SK-N-SH (cell line): Measurements from ENCODE around the gene TEX38. TPM values are rescaled to one million over a fixed set of nuclear protein-coding genes. Genes with fewer than 3 reads are reported as not detected.

ENCODE experiments used
- CTCF ChIA-PET: fragments of 300-600, 350-600 bp; formaldehyde crosslinking; extraction: SDS; loops from one replicate; lab custom pipeline; 2021; lab: Yijun Ruan, JAX
- POLR2A ChIA-PET: fragments of 350-600 bp; sonication (Branson Sonifier 250); formaldehyde crosslinking; extraction: SDS; loops from one replicate; lab custom pipeline; 2020; ENCODE audit warnings: antibody characterized with exemption, inconsistent platforms; lab: Yijun Ruan, JAX
- DNase-seq: peaks from one replicate; pipeline ENCODE4 v3.0.0; 2012
- H2AFZ ChIP-seq: fragments of 200-600 bp; sonication (generic); 2 replicates; pipeline ENCODE4 v1.8.1; 2016; ENCODE audit warnings: antibody characterized with exemption, mild to moderate bottlenecking, low read depth
- H3F3A ChIP-seq: fragments of 200-600 bp; sonication (generic); replicated peaks from 2 replicates; pipeline ENCODE3; 2016; ENCODE audit warnings: antibody characterized with exemption, mild to moderate bottlenecking; ENCODE audit not compliant: insufficient read depth
- H3K27ac ChIP-seq, 2 experiments: fragments of 200-500 bp in 1 of 2; fragments of 200-600 bp in 1 of 2; sonication (Bioruptor generic) in 1 of 2; sonication (generic), shearing (Covaris generic) in 1 of 2; 2 replicates each; pipeline versions ENCODE4 v1.5.1 to v1.6.1; 2014 to 2016; ENCODE audit warnings: low read depth in 2 of 2, inconsistent platforms in 1 of 2, low read length in 1 of 2, mild to moderate bottlenecking in 1 of 2, mixed read lengths in 1 of 2
- H3K27me3 ChIP-seq: fragments of 200-600 bp; sonication (generic), shearing (Covaris generic); 2 replicates; pipeline ENCODE4 v1.6.1; 2016; ENCODE audit warnings: mixed run types; ENCODE audit not compliant: insufficient read depth
- H3K36me3 ChIP-seq, 2 experiments: fragments of 200-500 bp in 1 of 2; fragments of 200-600 bp in 1 of 2; sonication (Bioruptor generic) in 1 of 2; sonication (generic) in 1 of 2; replicated peaks in 1 of 2; 2 replicates each; pipeline versions ENCODE3 to v1.5.1; 2014 to 2016; ENCODE audit warnings: low read length in 1 of 2, mild to moderate bottlenecking in 1 of 2; ENCODE audit not compliant: insufficient read depth in 2 of 2, control insufficient read depth in 1 of 2
- H3K4me1 ChIP-seq, 2 experiments: fragments of 200-500 bp in 1 of 2; fragments of 200-600 bp in 1 of 2; sonication (Bioruptor generic) in 1 of 2; sonication (generic), shearing (Covaris generic) in 1 of 2; 2 replicates each; pipeline versions ENCODE4 v1.5.1 to v1.6.1; 2014 to 2016; ENCODE audit warnings: low read depth in 1 of 2, low read length in 1 of 2, mixed run types in 1 of 2; ENCODE audit not compliant: insufficient read depth in 2 of 2, control insufficient read depth in 1 of 2
- H3K4me2 ChIP-seq: fragments of 200-600 bp; sonication (generic), shearing (Covaris generic); 2 replicates; pipeline ENCODE4 v1.6.1; 2017; ENCODE audit warnings: mixed run types
- H3K4me3 ChIP-seq, 2 experiments: fragments of 200-500 bp in 1 of 2; fragments of 200-600 bp in 1 of 2; sonication (Bioruptor generic) in 1 of 2; sonication (generic), shearing (Covaris generic) in 1 of 2; 2 replicates each; pipeline versions ENCODE4 v1.5.1 to v1.8.1; 2014 to 2016; ENCODE audit warnings: low read depth in 2 of 2, inconsistent platforms in 1 of 2, low read length in 1 of 2, mild to moderate bottlenecking in 1 of 2, mixed read lengths in 1 of 2, moderate library complexity in 1 of 2
- H3K79me2 ChIP-seq: fragments of 200-600 bp; sonication (generic); 2 replicates; pipeline ENCODE4 v1.8.1; 2017; ENCODE audit warnings: mild to moderate bottlenecking; ENCODE audit not compliant: insufficient read depth
- H3K9ac ChIP-seq: fragments of 200-600 bp; sonication (generic); 2 replicates; pipeline ENCODE4 v1.6.1; 2017; ENCODE audit warnings: mixed run types
- H3K9me2 ChIP-seq: fragments of 200-600 bp; sonication (generic); 2 replicates; pipeline ENCODE4 v1.6.1; 2017; ENCODE audit warnings: mixed run types
- H3K9me3 ChIP-seq: fragments of 200-600 bp; sonication (generic); 2 replicates; pipeline ENCODE4 v1.6.1; 2017; ENCODE audit warnings: mixed run types, mild to moderate bottlenecking, moderate library complexity
- H4K20me1 ChIP-seq: fragments of 200-600 bp; sonication (generic); 2 replicates; pipeline ENCODE4 v1.6.1; 2017; ENCODE audit warnings: mild to moderate bottlenecking, mixed run types; ENCODE audit not compliant: insufficient read depth
- CHD2 ChIP-seq: fragments of 150-350 bp; IDR thresholded peaks from 2 replicates; pipeline ENCODE4 v1.6.1; 2018; ENCODE audit warnings: low read length; ENCODE audit not compliant: partially characterized antibody
- CTCF ChIP-seq: fragments of 200-600 bp; sonication (generic); IDR thresholded peaks from 2 replicates; pipeline ENCODE4 v1.6.1; 2017; ENCODE audit warnings: antibody characterized with exemption, mild to moderate bottlenecking, moderate library complexity
- EP300 ChIP-seq, 2 experiments: IDR thresholded peaks; 2 replicates each; pipeline versions ENCODE4 v1.4.0 to v1.6.1; 2012; ENCODE audit warnings: borderline replicate concordance in 1 of 2, low read depth in 1 of 2, low read length in 1 of 2
- EZH2phosphoT487 ChIP-seq: fragments of 200-600 bp; sonication (generic); IDR thresholded peaks from 2 replicates; pipeline ENCODE4 v1.6.1; 2017; ENCODE audit warnings: low read depth, mixed run types, mild to moderate bottlenecking, antibody characterized with exemption, moderate library complexity, borderline replicate concordance
- FOSL2 ChIP-seq: IDR thresholded peaks from 2 replicates; pipeline ENCODE4 v1.4.0; 2012; ENCODE audit warnings: low read depth, mild to moderate bottlenecking, moderate library complexity, borderline replicate concordance
- GABPA ChIP-seq: IDR thresholded peaks from 2 replicates; pipeline ENCODE4 v1.4.0; 2012; ENCODE audit warnings: low read depth, mild to moderate bottlenecking
- MAX ChIP-seq: IDR thresholded peaks from 2 replicates; pipeline ENCODE4 v1.4.0; 2012; ENCODE audit warnings: low read depth
- MEF2A ChIP-seq: IDR thresholded peaks from 2 replicates; pipeline ENCODE4 v1.4.0; 2012; ENCODE audit warnings: low read depth, borderline replicate concordance
- NFIC ChIP-seq: IDR thresholded peaks from 2 replicates; pipeline ENCODE4 v1.4.0; 2012; ENCODE audit warnings: borderline replicate concordance
- PBX3 ChIP-seq: IDR thresholded peaks from 2 replicates; pipeline ENCODE4; 2012
- RCOR1 ChIP-seq: fragments of 150-350 bp; IDR thresholded peaks from 2 replicates; pipeline ENCODE4 v1.6.1; 2017; ENCODE audit warnings: antibody characterized with exemption, low read length
- RXRA ChIP-seq: IDR thresholded peaks from 2 replicates; pipeline ENCODE4 v1.4.0; 2012; ENCODE audit warnings: low read depth, mild to moderate bottlenecking, borderline replicate concordance
- TAF1 ChIP-seq: IDR thresholded peaks from 2 replicates; pipeline ENCODE4 v1.6.1; 2012; ENCODE audit warnings: low read depth, mild to moderate bottlenecking, low read length, moderate library complexity, borderline replicate concordance
- TCF12 ChIP-seq: IDR thresholded peaks from 2 replicates; pipeline ENCODE4 v1.4.0; 2012
- USF2 ChIP-seq: fragments of 150-350 bp; IDR thresholded peaks from 2 replicates; pipeline ENCODE4 v1.6.1; 2017; ENCODE audit warnings: antibody characterized with exemption, low read length, low read depth, borderline replicate concordance
- YY1 ChIP-seq: IDR thresholded peaks from 2 replicates; pipeline ENCODE4 v1.4.0; 2012; ENCODE audit warnings: low read depth, mild to moderate bottlenecking
- ZBTB33 ChIP-seq: IDR thresholded peaks from 2 replicates; pipeline ENCODE4 v1.4.0; 2012; ENCODE audit warnings: low read depth, borderline replicate concordance
- WGBS: methylation state at CpG from one replicate; pipeline ENCODE4 v1.1.6; 2017; ENCODE audit warnings: low lambda C conversion rate; 5-methylcytosine and 5-hydroxymethylcytosine counted together
- polyA plus RNA-seq, 3 experiments: library from polyadenylated mRNA; depleted of rRNA; stranded (reverse); fragments of >200 nt; gene quantifications; 2 replicates each; pipeline ENCODE4 v1.2.3, GENCODE V29; 2012

Gene TEX38
- polyA plus RNA-seq, 1 of the 3 experiments (the other 2 are of a cell fraction) = 0.07 TPM

GRCh38 chr1:46697053-46697452 lies 25.4 kb downstream of the TEX38 start:
- Histone ChIP-seq H3K79me2 (peaks cover 29% of the 10 kb centered on the region; the same call in 1 of the 2 replicates), H3F3A (no peaks in the 10 kb centered on the region), H3K9me3 (no peaks in the 10 kb centered on the region), H3K27me3 (no peaks in the 10 kb centered on the region), H3K4me3 (no peak overlapping the region), H4K20me1 (no peaks in the 10 kb centered on the region), H3K36me3 (peaks cover 33 to 51% of the 10 kb centered on the region in 2 experiments), H2AFZ (no peak overlapping the region), H3K4me1 (peaks cover 0 to 15% of the 10 kb centered on the region in 2 experiments; a peak in 1 of 4 replicates), H3K9ac (no peak overlapping the region), H3K4me2 (no peak overlapping the region), H3K27ac (no peak overlapping the region), H3K9me2 (no peaks in the 10 kb centered on the region)
- ChIA-PET POLR2A (no interaction called here), CTCF (interaction anchor here (1.2 to 2.1 kb wide), 2 partner anchors 12 to 28 kb away, joined by 3 to 6 read pairs; no protein-coding TSS in a partner anchor)
- WGBS = 90% methylated on average over 2 of the region's 2 CpGs
- no peak for DNase-seq
- no peak for TF ChIP-seq TCF12
- TF ChIP-seq RXRA = no peak
- TF ChIP-seq CHD2 = no peak
- TF ChIP-seq FOSL2 = no peak
- no peak for TF ChIP-seq MAX
- no peak for TF ChIP-seq MEF2A
- TF ChIP-seq USF2 = no peak
- no peak for TF ChIP-seq ZBTB33
- TF ChIP-seq TAF1 = no peak
- no peak for TF ChIP-seq GABPA
- TF ChIP-seq PBX3 = no peak

- H3K27me3 ChIP-seq = no peaks in the 10 kb centered on the region
Measured at GRCh38 chr1:46699666-46700065, 28.0 kb downstream of the TEX38 start.

More at GRCh38 chr1:46699666-46700065, 28.0 kb downstream of the TEX38 start:
- 62% methylated on average over 3 of the region's 3 CpGs for WGBS
- peaks cover 30 to 59% of the 10 kb centered on the region in 2 experiments for H3K36me3 ChIP-seq
- H3K4me3 ChIP-seq = no peak overlapping the region
- no peak overlapping the region for H3K4me2 ChIP-seq
- H3K9ac ChIP-seq = no peak overlapping the region
- no peaks in the 10 kb centered on the region for H4K20me1 ChIP-seq
- no peaks in the 10 kb centered on the region for H3K9me2 ChIP-seq
- TF ChIP-seq NFIC = no peak
- TF ChIP-seq CHD2 = no peak
- no peak for TF ChIP-seq RCOR1
- no peak for TF ChIP-seq EZH2phosphoT487
- no peak for TF ChIP-seq TCF12
- TF ChIP-seq PBX3 = no peak
- TF ChIP-seq MEF2A = no peak
- TF ChIP-seq CTCF = no peak
- no peak for TF ChIP-seq YY1
- TF ChIP-seq FOSL2 = no peak
- no peak for TF ChIP-seq EP300 (IDR thresholded peaks at IDR 0.05; ENCODE audit: borderline replicate concordance in 1 of 2, low read depth in 1 of 2, low read length in 1 of 2)
- DNase-seq = no peak
- H3K27ac ChIP-seq = no peak overlapping the region
- peaks cover 25% of the 10 kb centered on the region; the same call in 1 of the 2 replicates for H3K79me2 ChIP-seq
- no peaks in the 10 kb centered on the region for H3K9me3 ChIP-seq
- H2AFZ ChIP-seq = no peak overlapping the region
- POLR2A ChIA-PET = no interaction called here
- H3K4me1 ChIP-seq = peaks cover 0 to 7% of the 10 kb centered on the region in 2 experiments; a peak in 1 of 4 replicates
- H3F3A ChIP-seq = no peaks in the 10 kb centered on the region
- CTCF ChIA-PET = interaction anchor here (1.2 kb wide), 1 partner anchor 11 kb away, joined by 3 read pairs; no protein-coding TSS in a partner anchor
